ENCODE data around the gene CALR.

DNA sequence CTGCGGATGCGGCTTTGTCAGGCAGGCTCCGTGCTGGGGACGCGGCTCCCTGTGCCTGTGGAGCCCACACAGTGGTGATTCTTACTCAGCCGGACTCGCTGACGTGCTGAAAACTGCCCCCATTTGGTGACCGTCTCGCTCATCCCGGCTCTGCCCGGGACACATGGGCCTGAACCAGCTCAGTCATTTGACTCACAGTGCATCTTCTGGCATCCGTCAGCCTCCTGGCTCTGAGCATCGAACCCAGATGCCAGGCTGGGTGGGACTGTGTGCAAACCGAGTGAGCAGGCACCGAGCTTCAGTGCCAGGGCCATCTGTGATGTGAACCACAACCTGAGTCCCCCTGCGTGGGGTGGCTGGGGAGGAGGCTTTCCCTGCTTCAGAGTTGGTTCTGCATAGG, 41.9 kb upstream of the CALR start:
- TF ChIP-seq OVOL2 (CRISPR knock-in tag; IDR thresholded peaks at IDR 0.05; ENCODE audit: borderline replicate concordance) (no peak), CTCF (IDR thresholded peaks at IDR 0.05) (no peak), USF1 (CRISPR knock-in tag; IDR thresholded peaks at IDR 0.05) (no peak), TEAD4 (CRISPR knock-in tag; IDR thresholded peaks at IDR 0.05) (no peak), MAX (CRISPR knock-in tag; IDR thresholded peaks at IDR 0.05) (no peak), HMGXB4 (CRISPR knock-in tag; IDR thresholded peaks at IDR 0.05) (no peak), ETV6 (CRISPR knock-in tag; IDR thresholded peaks at IDR 0.05) (no peak), JUN (CRISPR knock-in tag; IDR thresholded peaks at IDR 0.05) (no peak), ESRRA (CRISPR knock-in tag; IDR thresholded peaks at IDR 0.05; ENCODE audit: borderline replicate concordance) (no peak)
- TF ChIP-seq, protein P1, sequence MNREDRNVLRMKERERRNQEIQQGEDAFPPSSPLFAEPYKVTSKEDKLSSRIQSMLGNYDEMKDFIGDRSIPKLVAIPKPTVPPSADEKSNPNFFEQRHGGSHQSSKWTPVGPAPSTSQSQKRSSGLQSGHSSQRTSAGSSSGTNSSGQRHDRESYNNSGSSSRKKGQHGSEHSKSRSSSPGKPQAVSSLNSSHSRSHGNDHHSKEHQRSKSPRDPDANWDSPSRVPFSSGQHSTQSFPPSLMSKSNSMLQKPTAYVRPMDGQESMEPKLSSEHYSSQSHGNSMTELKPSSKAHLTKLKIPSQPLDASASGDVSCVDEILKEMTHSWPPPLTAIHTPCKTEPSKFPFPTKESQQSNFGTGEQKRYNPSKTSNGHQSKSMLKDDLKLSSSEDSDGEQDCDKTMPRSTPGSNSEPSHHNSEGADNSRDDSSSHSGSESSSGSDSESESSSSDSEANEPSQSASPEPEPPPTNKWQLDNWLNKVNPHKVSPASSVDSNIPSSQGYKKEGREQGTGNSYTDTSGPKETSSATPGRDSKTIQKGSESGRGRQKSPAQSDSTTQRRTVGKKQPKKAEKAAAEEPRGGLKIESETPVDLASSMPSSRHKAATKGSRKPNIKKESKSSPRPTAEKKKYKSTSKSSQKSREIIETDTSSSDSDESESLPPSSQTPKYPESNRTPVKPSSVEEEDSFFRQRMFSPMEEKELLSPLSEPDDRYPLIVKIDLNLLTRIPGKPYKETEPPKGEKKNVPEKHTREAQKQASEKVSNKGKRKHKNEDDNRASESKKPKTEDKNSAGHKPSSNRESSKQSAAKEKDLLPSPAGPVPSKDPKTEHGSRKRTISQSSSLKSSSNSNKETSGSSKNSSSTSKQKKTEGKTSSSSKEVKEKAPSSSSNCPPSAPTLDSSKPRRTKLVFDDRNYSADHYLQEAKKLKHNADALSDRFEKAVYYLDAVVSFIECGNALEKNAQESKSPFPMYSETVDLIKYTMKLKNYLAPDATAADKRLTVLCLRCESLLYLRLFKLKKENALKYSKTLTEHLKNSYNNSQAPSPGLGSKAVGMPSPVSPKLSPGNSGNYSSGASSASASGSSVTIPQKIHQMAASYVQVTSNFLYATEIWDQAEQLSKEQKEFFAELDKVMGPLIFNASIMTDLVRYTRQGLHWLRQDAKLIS (CRISPR knock-in tag; IDR thresholded peaks at IDR 0.05; ENCODE audit: borderline replicate concordance): no peak
- TF ChIP-seq, protein P2, sequence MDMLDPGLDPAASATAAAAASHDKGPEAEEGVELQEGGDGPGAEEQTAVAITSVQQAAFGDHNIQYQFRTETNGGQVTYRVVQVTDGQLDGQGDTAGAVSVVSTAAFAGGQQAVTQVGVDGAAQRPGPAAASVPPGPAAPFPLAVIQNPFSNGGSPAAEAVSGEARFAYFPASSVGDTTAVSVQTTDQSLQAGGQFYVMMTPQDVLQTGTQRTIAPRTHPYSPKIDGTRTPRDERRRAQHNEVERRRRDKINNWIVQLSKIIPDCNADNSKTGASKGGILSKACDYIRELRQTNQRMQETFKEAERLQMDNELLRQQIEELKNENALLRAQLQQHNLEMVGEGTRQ (CRISPR knock-in tag; IDR thresholded peaks at IDR 0.05): no peak
- TF ChIP-seq, protein P3, sequence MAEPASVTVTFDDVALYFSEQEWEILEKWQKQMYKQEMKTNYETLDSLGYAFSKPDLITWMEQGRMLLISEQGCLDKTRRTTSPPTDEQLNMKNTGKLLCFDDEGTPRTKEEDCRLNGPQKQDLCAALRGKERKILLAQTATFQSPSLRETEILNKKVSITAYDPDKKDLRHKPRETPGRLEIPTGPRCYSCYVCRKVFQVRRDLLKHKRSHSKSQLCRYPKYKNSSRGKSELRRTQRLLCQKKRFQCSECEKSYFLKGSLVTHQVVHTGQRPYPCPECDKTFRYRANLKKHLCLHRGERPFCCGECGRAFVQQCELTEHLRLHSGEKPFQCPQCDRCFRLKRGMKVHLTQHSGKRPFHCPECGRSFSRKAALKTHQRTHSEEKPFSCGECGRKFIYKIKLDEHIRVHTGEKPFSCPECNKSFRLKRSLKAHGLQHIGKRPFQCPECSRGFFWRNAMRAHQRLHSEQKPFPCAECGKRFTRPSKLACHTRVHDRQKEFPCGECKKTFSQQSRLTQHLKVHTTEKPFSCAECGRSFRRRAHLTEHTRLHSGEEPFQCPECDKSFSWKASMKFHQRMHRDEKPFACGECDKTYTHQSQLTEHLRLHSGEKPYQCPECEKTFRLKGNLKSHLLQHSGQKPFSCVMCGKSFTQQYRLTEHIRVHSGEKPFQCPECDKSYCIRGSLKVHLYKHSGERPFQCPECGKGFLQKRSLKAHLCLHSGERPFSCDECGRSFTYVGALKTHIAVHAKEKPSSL (CRISPR knock-in tag; conservative IDR thresholded peaks at IDR 0.05): no peak
